Neuron (in vitro differentiated cells): Measurements from ENCODE around the gene TMEM247.
"Not testable (repeated sequence)": the region's sequence is repeated elsewhere in the genome, so short reads cannot be mapped to it uniquely, and the experiment has no call there.

Source experiments
- H2AFZ ChIP-seq: one replicate; pipeline ENCODE4 v1.6.1; 2013; ENCODE audit warnings: low read depth, mild to moderate bottlenecking, inconsistent platforms, low read length, moderate library complexity
- H3K27me3 ChIP-seq: one replicate; pipeline ENCODE4 v1.6.1; 2013; ENCODE audit warnings: low read length; ENCODE audit not compliant: insufficient read depth
- H3K36me3 ChIP-seq: one replicate; pipeline ENCODE4 v1.6.1; 2013; ENCODE audit warnings: low read length; ENCODE audit not compliant: insufficient read depth
- H3K4me1 ChIP-seq: one replicate; pipeline ENCODE4 v1.6.1; 2013; ENCODE audit warnings: low read length; ENCODE audit not compliant: insufficient read depth
- H3K4me3 ChIP-seq: 2 replicates; pipeline ENCODE4 v1.5.1; 2013; ENCODE audit warnings: mild to moderate bottlenecking, low read length, moderate library complexity
- H3K9me3 ChIP-seq: one replicate; pipeline ENCODE4 v1.6.1; 2013; ENCODE audit warnings: low read length

TMEM247 gene

GRCh38 chr2:46462936-46463335 is 16.4 kb upstream of the TMEM247 start:
- no peak overlapping the region for H2AFZ ChIP-seq
- no peak overlapping the region for H3K4me3 ChIP-seq
- no peaks in the 10 kb centered on the region for H3K9me3 ChIP-seq
- H3K36me3 ChIP-seq = no peaks in the 10 kb centered on the region
- peaks cover 3% of the 10 kb centered on the region for H3K27me3 ChIP-seq
- no peaks in the 10 kb centered on the region for H3K4me1 ChIP-seq

- Histone ChIP-seq H3K27me3 (peaks cover 3% of the 10 kb centered on the region), H2AFZ (no peak overlapping the region), H3K4me1 (no peaks in the 10 kb centered on the region), H3K36me3 (no peaks in the 10 kb centered on the region), H3K4me3 (no peak overlapping the region), H3K9me3 (no peaks in the 10 kb centered on the region)
These were observed 10.2 kb upstream of the TMEM247 start for GRCh38 chr2:46469116-46469515.

GRCh38 chr2:46469700-46470099 is 9.7 kb upstream of the TMEM247 start:
- peaks cover 3% of the 10 kb centered on the region for H3K27me3 ChIP-seq
- no peaks in the 10 kb centered on the region for H3K36me3 ChIP-seq
- no peaks in the 10 kb centered on the region for H3K4me1 ChIP-seq
- no peak overlapping the region for H3K4me3 ChIP-seq
- H2AFZ ChIP-seq = no peak overlapping the region
- H3K9me3 ChIP-seq = no peaks in the 10 kb centered on the region

GRCh38 chr2:46470114-46470628 is 9.2 kb upstream of the TMEM247 start:
- Histone ChIP-seq H3K36me3 (no peaks in the 10 kb centered on the region), H3K9me3 (no peaks in the 10 kb centered on the region), H2AFZ (no peak overlapping the region), H3K27me3 (peaks cover 3% of the 10 kb centered on the region), H3K4me3 (no peak overlapping the region), H3K4me1 (no peaks in the 10 kb centered on the region)

DNA sequence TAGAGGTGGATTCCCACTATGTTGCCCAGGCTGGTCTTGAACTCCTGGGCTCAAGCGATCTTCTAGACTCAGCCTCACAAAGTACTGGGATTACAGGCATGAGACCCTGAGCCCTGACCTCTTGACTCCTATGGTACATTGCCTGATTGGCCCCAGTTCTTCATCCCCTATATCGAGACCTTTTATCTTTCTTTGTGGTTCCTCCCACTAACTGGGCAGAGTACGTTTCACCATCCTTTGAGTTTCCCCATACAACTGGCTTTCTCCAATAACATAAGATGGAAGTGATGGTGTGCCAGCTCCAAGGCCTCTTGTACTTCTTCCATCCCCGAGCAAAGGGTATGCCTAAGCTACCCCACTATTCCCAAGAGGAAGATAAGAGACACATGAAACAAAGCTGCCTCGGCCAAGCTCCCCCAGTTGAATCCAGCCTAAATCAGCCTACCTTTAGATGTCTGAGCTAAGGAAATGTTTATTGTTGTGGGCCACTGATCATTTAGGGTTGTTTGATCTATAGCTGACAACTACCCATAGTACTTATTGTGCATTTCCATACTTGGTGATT is 8.3 kb upstream of the TMEM247 start:
- Histone ChIP-seq H3K27me3 (peaks cover 3% of the 10 kb centered on the region), H2AFZ (no peak overlapping the region), H3K9me3 (no peaks in the 10 kb centered on the region), H3K36me3 (no peaks in the 10 kb centered on the region), H3K4me1 (no peaks in the 10 kb centered on the region), H3K4me3 (no peak overlapping the region)

- H3K27me3 ChIP-seq = peaks cover 3% of the 10 kb centered on the region
- no peak overlapping the region for H3K4me3 ChIP-seq
- no peaks in the 10 kb centered on the region for H3K9me3 ChIP-seq
- no peaks in the 10 kb centered on the region for H3K4me1 ChIP-seq
- H3K36me3 ChIP-seq = no peaks in the 10 kb centered on the region
- H2AFZ ChIP-seq = no peak overlapping the region
These were observed 7.7 kb upstream of the TMEM247 start for GRCh38 chr2:46471697-46472096.

- not testable (repeated sequence) for H3K4me3 ChIP-seq, H2AFZ ChIP-seq, H3K4me1 ChIP-seq
These were observed 7.2 kb upstream of the TMEM247 start for GRCh38 chr2:46472165-46472564.

DNA sequence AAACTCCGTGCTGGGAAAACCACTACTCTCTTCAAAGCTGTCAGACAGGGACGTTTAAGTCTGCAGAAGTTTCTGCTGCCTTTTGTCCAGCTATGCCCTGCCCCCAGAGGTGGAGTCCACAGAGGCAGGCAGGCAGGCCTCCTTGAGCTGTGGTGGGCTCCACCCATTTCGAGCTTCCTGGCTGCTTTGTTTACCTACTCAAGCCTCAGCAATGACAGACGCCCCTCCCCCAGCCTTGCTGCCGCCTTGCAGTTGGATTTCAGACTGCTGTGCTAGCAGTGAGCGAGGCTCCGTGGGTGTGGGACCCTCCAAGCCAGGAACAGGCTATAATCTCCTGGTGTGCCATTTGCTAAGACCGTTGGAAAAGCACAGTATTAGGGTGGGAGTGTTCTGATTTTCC is 1.9 kb upstream of the TMEM247 start:
- H2AFZ ChIP-seq, H3K27me3 ChIP-seq, H3K4me3 ChIP-seq, H3K36me3 ChIP-seq, H3K9me3 ChIP-seq, H3K4me1 ChIP-seq: not testable (repeated sequence)

More at GRCh38 chr2:46472165-46472564, 7.2 kb upstream of the TMEM247 start:
- not testable (repeated sequence) for H3K27me3 ChIP-seq, H3K36me3 ChIP-seq, H3K9me3 ChIP-seq

DNA sequence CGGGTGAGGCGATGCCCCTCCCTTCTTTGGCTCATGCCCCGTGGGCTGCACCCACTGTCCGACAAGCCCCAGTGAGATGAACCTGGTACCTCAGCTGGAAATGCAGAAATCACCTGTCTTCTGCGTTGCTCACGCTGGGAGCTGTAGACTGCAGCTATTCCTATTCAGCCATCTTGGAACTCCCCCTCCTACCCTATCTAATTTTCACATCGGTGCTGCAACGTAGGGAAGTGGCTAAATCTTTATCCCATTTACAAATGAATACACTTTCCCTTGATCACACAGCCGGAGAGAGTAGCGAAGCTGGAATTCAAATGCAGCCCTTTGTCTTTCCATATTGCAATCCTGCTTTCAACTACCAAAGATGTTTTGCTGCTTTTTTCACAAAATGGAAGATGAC is 1.4 kb upstream of the TMEM247 start:
- H3K27me3 ChIP-seq = peaks cover 3% of the 10 kb centered on the region
- no peaks in the 10 kb centered on the region for H3K36me3 ChIP-seq
- no peak overlapping the region for H3K4me3 ChIP-seq
- no peak overlapping the region for H2AFZ ChIP-seq
- no peaks in the 10 kb centered on the region for H3K9me3 ChIP-seq
- no peaks in the 10 kb centered on the region for H3K4me1 ChIP-seq

DNA sequence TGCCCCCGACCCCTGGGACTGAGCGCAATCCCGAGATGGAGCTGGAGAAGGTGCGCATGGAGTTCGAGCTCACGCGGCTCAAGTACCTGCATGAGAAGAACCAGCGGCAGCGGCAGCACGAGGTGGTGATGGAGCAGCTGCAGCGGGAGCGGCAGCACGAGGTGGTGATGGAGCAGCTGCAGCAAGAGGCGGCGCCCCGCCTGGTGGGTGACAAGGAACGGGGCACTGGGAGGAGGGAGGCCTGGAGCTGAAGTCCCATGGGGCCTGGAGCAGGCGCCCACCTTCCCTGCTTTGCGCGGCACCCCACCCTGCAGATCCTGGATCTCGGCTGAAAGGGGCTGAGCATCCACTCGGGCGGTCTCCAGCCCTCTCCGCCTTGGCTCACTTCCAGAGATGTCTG is 1.2 kb downstream of the TMEM247 start:
- Histone ChIP-seq H3K9me3 (no peaks in the 10 kb centered on the region), H3K36me3 (no peaks in the 10 kb centered on the region), H3K4me1 (no peaks in the 10 kb centered on the region), H3K4me3 (no peak overlapping the region), H3K27me3 (peaks cover 5% of the 10 kb centered on the region), H2AFZ (no peak overlapping the region)

- Histone ChIP-seq H3K27me3 (peaks cover 5% of the 10 kb centered on the region), H3K9me3 (no peaks in the 10 kb centered on the region), H3K4me1 (no peaks in the 10 kb centered on the region), H2AFZ (no peak overlapping the region), H3K4me3 (no peak overlapping the region), H3K36me3 (no peaks in the 10 kb centered on the region)
These were observed 2.1 kb downstream of the TMEM247 start for GRCh38 chr2:46481198-46482193.

- peaks cover 9% of the 10 kb centered on the region for H3K27me3 ChIP-seq
- no peaks in the 10 kb centered on the region for H3K36me3 ChIP-seq
- no peaks in the 10 kb centered on the region for H3K9me3 ChIP-seq
- no peaks in the 10 kb centered on the region for H3K4me1 ChIP-seq
- H3K4me3 ChIP-seq = no peak overlapping the region
- no peak overlapping the region for H2AFZ ChIP-seq
These were observed 3.1 kb downstream of the TMEM247 start for GRCh38 chr2:46482490-46482889.

DNA sequence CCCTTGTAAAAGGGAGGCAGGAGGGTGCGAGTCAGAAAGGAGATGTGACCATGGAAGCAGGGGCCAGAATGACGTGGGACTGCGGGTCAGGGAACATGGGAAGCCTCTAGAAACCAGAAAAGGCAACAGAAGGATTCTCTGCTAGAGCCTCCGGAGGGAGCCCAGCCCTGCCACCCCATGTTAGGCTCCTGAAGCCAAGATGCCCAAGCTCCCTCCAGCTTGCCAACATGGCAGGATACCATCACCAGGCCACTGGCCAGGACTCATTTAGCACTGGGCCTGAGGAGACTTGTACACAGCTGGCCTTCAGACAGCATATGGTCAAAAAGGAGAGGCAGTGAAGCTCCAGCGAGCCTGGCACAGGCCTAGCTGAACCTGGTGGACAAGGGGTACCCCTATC is 5.6 kb downstream of the TMEM247 start:
- no peaks in the 10 kb centered on the region for H3K9me3 ChIP-seq

More for the DNA sequence above, 5.6 kb downstream of the TMEM247 start:
- Histone ChIP-seq H3K4me3 (no peak overlapping the region), H2AFZ (no peak overlapping the region), H3K4me1 (peaks cover 4% of the 10 kb centered on the region), H3K36me3 (no peaks in the 10 kb centered on the region), H3K27me3 (peaks cover 9% of the 10 kb centered on the region)
